ENCODE data around the gene PHACTR3.

The PHACTR3 gene

GRCh38 chr20:59671661-59672471, 67.5 kb downstream of the PHACTR3 start:
- no peak for DNase-seq (ENCODE audit: low read depth)

DNA sequence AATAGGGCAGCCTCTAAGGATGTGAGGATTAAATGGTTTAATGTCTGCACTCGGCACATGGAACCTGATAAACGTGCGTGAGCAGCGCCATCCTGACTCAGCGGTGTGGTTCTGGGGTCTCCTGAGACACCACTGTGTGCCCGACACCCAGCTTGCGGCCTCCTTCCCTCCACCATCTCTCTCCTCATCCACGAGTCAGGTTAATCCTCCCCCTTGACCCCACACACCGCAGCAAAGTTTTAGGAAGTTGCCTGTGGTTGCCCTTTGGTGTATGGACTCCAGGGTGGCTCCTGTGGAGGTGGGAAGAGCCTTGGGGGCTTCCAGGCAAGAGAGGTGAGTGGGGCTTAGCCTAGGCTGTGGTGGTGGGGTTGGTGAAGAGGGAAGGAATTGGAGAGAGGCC, 68.2 kb downstream of the PHACTR3 start:
- no peak for DNase-seq (ENCODE audit: low read depth)

GRCh38 chr20:59673288-59673997, 69.1 kb downstream of the PHACTR3 start:
- DNase-seq (ENCODE audit: low read depth) = no peak

- DNase-seq (ENCODE audit: low read depth) = no peak
Measured at GRCh38 chr20:59673998-59674445, 69.7 kb downstream of the PHACTR3 start.

DNA sequence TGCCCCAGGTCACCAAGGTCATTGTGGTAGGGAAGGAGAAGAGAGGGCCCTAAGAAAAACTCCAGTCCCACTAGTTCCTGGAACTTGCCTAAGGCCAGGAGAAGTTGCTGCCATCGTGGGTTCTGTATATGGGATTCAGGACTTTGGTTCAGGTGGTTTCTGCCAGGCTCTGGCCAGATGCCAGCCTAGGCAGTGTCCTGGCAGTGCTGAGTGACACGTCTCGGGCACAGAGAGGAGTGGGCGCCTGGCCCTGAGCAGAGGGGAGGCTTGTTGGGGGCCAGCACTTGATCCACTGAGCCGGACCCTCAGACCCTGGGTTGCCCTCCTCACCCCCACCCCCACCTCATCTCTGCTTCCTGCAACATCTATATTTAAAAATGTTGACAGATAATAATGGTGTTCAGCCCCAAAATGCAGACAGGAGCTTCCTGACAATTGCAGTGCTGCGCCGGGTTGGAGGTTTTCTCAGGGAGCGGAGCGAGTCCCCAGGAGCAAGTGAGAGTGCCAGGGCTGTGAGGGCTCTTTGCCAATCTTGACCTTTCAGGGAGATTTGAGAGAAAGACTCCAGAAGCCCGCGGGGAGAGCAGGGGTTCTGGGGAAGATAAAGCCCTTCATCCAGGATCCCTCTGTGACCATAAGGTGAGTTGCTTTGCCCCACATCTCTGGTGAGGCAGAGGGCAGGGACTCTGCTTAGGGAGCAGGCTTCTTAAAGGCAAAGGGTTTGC, 71.9 kb downstream of the PHACTR3 start:
- no peak for DNase-seq (ENCODE audit: low read depth)

DNA sequence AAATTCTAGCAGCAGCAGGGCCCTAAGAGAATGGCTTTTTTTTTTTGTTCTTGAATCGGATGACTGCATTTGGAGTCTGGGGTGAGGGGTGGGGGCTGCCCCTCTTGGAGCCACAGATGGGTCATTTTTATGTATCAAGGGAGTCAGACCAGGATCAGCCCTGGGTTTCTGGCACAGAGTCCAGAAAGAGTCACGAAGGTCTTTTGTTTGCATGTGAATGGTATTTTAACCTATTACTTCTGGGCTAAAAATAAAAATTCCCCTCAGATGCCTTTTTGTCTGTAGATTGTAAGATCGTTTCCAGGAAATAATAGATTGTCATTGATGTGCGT, 72.5 kb downstream of the PHACTR3 start:
- DNase-seq (ENCODE audit: low read depth) = no peak

- no peak for DNase-seq (ENCODE audit: low read depth)
Measured at GRCh38 chr20:59677586-59677985, 73.2 kb downstream of the PHACTR3 start.

GRCh38 chr20:59678288-59678687, 73.9 kb downstream of the PHACTR3 start:
- no peak for DNase-seq (ENCODE audit: low read depth)

- no peak for DNase-seq (ENCODE audit: low read depth)
Measured at GRCh38 chr20:59678951-59679350, 74.6 kb downstream of the PHACTR3 start.

DNA sequence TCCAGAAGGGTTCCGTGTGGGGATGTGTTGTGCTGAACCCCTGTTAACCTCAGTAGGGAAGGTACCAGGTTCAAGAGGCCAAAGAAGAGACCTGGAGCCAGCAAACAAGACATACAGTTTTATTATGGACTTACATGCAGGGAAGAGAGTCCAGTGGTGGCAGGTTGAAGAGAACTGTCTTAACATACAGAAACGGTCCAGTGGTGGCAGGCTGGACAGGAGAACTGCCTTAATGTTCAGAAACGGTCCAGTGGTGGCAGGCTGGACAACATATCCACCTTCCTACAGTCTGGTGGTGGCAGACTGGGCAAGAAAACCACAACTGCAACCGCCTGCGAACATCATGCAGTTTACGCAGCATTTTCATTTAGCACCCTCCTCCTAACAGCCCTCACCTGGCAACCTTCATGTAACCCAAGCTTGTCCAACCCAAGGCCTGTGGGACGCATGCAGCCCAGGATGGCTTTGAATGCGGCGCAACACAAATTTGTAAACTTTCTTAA, 75.9 kb downstream of the PHACTR3 start:
- no peak for DNase-seq (ENCODE audit: low read depth)

GRCh38 chr20:59680852-59681251, 76.5 kb downstream of the PHACTR3 start:
- DNase-seq (ENCODE audit: low read depth) = no peak

DNA sequence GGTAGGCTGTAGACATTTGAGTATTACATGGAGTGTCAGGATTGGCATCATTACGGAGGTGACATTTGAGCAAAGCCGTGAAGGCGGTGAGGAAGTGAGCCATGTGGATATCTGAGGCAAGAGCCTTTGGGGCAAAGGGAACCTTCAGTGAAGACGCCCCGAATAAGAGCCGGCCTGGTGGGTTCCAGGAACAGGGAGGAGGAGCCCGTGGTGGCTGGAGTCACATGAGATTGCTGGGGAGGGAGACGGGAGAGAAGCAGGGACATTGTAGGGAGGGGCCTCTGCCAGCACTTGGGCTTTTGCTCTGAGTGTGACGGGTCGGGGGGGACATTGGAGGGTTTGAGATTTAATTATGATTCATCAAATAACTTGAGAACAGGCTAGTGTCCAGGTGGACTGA, 78.3 kb downstream of the PHACTR3 start:
- DNase-seq (ENCODE audit: low read depth) = no peak

- no peak for DNase-seq (ENCODE audit: low read depth)
Measured at GRCh38 chr20:59683181-59683580, 78.8 kb downstream of the PHACTR3 start.

DNA sequence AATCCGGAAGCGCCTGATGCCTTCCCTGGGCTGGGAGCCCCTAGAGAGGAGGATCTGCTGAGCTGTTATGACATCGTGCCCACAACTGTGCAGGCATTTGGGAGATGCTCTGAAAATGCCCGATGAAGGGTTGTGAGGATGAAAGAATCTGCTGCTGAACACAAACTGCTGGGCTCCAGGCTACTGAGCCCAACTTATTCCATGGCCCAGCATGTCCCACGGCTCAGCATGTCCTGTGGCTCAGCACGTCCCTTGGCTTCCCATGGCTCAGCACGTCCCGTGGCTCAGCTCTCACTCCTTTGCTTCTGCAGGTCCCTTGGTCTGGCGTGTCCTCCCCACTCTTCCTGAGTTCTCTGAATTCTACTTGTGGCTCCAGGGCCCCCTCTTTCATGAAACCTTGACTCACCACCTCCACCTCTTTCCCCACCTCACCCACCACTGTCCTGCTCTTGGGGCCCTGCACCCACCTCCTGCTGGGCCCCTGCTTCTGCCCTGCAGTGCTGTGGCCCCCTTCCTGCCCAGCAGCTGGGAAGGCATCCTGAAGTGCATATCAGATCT, 80.4 kb downstream of the PHACTR3 start:
- DNase-seq (ENCODE audit: low read depth) = no peak

GRCh38 chr20:59686404-59687346, 82.3 kb downstream of the PHACTR3 start:
- DNase-seq (ENCODE audit: low read depth) = no peak

DNA sequence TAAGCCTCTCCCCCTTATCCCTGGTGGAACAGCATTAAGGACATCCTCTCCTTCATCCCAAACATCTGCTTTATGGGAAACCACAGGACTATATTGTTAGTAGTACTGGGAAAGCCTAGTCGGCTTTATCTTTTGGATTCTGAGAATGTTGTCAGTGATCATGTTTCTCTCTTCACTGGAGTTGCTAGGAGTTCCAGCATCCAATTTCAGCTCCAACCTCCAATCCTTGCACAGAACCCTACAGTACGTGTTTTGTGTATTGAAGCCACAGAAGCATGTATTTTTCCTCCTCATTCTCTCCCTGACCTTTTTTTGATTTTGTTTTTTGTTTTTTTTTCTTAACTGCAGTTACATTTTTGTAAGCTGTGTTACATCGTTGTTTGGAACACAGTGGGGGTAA, 84.0 kb downstream of the PHACTR3 start:
- no peak for DNase-seq (ENCODE audit: low read depth)

DNA sequence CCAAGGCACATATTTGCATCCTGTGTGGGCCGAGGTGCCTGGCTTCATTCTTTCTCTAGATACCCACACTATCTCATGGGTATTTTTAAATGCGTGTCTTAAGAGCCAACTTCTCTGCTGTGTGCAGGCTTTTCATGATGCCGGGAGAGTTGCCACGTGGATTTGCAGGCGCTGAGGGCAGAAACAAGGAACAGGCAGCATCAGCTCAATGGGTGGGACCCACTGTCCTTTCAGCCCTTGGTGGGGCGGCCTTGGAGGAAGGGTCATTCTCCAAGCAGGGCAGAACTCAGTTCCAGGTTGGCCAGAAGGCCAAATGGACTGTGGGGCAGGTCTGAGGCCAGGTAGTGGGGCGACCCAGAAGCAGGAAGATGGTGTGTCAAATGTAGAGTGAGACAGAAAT, 84.7 kb downstream of the PHACTR3 start:
- no peak for DNase-seq (ENCODE audit: low read depth)

DNA sequence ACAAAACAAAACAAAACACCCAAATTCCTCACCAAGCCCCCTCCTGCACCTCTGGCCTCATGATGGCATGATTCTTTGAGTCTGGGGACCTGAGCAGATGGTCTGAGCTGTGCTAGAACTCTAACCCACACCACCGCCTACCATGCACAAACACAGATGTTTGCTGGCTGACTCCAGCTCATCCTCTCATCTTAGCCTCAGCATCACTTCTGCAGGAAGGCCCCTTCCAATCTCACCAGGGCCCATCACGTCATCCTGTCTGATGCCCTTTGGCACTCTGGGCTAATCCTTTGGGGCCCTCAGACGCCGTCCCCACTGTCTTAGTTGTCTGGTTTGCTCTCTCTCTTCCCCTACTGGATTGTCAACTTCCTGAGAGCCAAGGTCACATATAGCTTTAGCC, 85.8 kb downstream of the PHACTR3 start:
- no peak for DNase-seq (ENCODE audit: low read depth)

GRCh38 chr20:59690976-59691375, 86.6 kb downstream of the PHACTR3 start:
- DNase-seq (ENCODE audit: low read depth) = no peak

DNA sequence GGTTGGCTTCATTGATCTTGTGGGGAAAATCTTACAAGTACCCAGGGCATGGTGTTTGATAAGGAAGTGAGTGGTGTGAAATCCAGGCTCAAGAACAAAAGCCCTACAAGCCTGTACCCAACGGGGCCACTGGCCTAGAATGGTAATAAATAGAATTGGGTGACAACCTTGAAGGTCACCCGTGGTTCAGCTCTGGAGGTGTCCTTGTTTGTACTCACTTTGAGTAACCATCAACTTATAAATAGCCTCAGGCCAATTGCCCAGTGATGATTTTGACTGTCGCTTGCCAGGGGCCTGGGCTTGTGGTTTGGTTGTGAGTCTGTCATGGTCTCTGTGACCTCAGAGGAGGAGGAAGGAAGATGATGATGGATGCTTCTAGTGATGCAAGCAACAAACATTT, 87.8 kb downstream of the PHACTR3 start:
- DNase-seq (ENCODE audit: low read depth) = no peak

DNA sequence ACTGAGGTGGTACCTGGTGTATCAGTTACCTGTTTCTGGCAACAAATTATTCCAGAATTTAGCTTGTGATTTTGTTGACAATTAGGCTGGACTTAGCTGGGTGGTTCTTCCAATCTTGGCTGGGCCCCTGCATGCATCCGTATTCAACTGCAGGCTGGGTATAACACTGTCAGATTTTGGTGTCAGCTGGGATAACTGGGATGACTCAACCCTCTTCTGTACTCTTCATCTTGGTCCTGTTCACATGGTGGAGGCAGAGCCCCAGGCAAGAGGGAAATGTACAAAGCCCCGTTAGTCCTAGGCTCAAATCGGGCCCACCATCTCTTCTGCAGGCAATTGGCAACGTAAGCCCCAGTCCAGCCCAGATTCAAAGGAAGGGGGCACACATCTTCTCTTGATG, 89.2 kb downstream of the PHACTR3 start:
- no peak for DNase-seq (ENCODE audit: low read depth)

Measured in stimulated activated CD4-positive, alpha-beta T cell treated with anti-CD3 and anti-CD28 coated beads, Interleukin-2, amount 100 ng/mL, for 4 hours (primary cell).